ENCODE data around the gene LYL1. TPM values are rescaled to one million over a fixed set of nuclear protein-coding genes. Genes with fewer than 3 reads are reported as not detected.

LYL1 gene
- total and polyA plus RNA-seq, 2 of the 13 experiments (the other 11 are each of a cell fraction or from before 2014, with no cell fraction given): 0.75 to 0.92 TPM

DNA sequence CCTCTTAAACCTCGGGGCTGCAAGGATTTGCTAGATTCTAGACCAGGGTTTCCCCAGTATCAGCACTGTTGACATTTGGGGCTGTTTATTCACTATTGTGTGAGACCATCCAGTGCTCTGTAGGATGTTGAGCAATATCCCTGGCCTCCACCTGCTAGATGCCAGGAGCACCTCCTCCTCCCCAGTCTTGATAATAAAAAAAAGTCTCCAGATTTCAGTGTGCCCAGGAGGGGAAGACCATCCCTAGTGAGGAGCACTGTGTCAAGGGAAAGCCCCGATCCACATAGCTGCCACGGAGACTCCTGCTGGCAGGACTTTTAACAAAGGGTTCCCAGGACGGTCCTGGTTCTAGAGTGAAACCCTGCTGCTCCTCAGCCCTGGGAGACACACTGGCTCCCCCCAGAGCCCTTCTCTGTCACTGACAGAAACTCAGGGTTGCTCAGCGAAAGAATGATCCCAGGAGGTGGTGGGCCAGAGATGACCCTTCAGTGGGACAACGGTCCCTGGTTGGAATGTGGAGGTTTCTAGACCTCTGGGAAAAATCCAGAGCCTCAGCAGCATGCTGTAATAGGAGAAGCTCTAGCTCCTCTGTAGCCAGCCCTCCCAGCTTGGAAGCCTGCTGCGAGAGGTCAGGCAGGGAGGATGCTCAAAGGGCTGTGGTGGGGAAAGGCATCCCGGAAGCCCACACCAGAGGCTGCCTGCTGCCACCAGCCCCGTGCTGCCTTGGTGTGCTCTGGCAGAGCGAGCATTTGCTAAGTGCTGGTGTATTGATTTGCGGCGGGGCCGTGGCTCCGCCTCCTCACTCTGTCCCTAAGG lies 20.3 kb downstream of the LYL1 start (continued):
- TF ChIP-seq RNF2 (conservative IDR thresholded peaks at IDR 0.05; ENCODE audit: low read depth) (no peak), RBFOX2 (IDR thresholded peaks at IDR 0.05; ENCODE audit: low read depth, low read length) (no peak), NRL (CRISPR knock-in tag; IDR thresholded peaks at IDR 0.05; ENCODE audit: borderline replicate concordance) (no peak), CEBPB (IDR thresholded peaks at IDR 0.05; ENCODE audit: borderline replicate concordance, low read depth, low read length) (peak; percentile 74), FOXA3 (CRISPR knock-in tag; IDR thresholded peaks at IDR 0.05) (0 out of 2 replicates have a peak, but pooled peaks have one; percentile 41), LCORL (IDR thresholded peaks at IDR 0.05) (no peak), LCORL (CRISPR knock-in tag; IDR thresholded peaks at IDR 0.05) (no peak), CAMTA2 (CRISPR knock-in tag; IDR thresholded peaks at IDR 0.05; ENCODE audit: borderline replicate concordance) (no peak), ZNF607 (CRISPR knock-in tag; IDR thresholded peaks at IDR 0.05; ENCODE audit: borderline replicate concordance) (no peak), NAIF1 (CRISPR knock-in tag; IDR thresholded peaks at IDR 0.05; ENCODE audit: borderline replicate concordance) (no peak), ZSCAN25 (CRISPR knock-in tag; IDR thresholded peaks at IDR 0.05) (no peak), RARA (CRISPR knock-in tag; IDR thresholded peaks at IDR 0.05) (no peak), ZNF614 (CRISPR knock-in tag; IDR thresholded peaks at IDR 0.05; ENCODE audit: borderline replicate concordance) (0 out of 2 replicates have a peak, but pooled peaks have one; percentile 24), NR1H2 (CRISPR knock-in tag; IDR thresholded peaks at IDR 0.05; ENCODE audit: borderline replicate concordance, low read depth) (no peak), SOX6 (IDR thresholded peaks at IDR 0.05) (no peak), SOX6 (CRISPR knock-in tag; IDR thresholded peaks at IDR 0.05) (peak; percentile 48)
- TF ChIP-seq, protein P1, sequence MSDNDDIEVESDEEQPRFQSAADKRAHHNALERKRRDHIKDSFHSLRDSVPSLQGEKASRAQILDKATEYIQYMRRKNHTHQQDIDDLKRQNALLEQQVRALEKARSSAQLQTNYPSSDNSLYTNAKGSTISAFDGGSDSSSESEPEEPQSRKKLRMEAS (IDR thresholded peaks at IDR 0.05): no peak
- TF ChIP-seq, protein P2, sequence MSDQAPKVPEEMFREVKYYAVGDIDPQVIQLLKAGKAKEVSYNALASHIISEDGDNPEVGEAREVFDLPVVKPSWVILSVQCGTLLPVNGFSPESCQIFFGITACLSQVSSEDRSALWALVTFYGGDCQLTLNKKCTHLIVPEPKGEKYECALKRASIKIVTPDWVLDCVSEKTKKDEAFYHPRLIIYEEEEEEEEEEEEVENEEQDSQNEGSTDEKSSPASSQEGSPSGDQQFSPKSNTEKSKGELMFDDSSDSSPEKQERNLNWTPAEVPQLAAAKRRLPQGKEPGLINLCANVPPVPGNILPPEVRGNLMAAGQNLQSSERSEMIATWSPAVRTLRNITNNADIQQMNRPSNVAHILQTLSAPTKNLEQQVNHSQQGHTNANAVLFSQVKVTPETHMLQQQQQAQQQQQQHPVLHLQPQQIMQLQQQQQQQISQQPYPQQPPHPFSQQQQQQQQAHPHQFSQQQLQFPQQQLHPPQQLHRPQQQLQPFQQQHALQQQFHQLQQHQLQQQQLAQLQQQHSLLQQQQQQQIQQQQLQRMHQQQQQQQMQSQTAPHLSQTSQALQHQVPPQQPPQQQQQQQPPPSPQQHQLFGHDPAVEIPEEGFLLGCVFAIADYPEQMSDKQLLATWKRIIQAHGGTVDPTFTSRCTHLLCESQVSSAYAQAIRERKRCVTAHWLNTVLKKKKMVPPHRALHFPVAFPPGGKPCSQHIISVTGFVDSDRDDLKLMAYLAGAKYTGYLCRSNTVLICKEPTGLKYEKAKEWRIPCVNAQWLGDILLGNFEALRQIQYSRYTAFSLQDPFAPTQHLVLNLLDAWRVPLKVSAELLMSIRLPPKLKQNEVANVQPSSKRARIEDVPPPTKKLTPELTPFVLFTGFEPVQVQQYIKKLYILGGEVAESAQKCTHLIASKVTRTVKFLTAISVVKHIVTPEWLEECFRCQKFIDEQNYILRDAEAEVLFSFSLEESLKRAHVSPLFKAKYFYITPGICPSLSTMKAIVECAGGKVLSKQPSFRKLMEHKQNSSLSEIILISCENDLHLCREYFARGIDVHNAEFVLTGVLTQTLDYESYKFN (CRISPR knock-in tag; conservative IDR thresholded peaks at IDR 0.05): no peak
- TF ChIP-seq, protein P3, sequence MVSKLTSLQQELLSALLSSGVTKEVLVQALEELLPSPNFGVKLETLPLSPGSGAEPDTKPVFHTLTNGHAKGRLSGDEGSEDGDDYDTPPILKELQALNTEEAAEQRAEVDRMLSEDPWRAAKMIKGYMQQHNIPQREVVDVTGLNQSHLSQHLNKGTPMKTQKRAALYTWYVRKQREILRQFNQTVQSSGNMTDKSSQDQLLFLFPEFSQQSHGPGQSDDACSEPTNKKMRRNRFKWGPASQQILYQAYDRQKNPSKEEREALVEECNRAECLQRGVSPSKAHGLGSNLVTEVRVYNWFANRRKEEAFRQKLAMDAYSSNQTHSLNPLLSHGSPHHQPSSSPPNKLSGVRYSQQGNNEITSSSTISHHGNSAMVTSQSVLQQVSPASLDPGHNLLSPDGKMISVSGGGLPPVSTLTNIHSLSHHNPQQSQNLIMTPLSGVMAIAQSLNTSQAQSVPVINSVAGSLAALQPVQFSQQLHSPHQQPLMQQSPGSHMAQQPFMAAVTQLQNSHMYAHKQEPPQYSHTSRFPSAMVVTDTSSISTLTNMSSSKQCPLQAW (CRISPR knock-in tag; IDR thresholded peaks at IDR 0.05): no peak
- TF ChIP-seq, protein P4, sequence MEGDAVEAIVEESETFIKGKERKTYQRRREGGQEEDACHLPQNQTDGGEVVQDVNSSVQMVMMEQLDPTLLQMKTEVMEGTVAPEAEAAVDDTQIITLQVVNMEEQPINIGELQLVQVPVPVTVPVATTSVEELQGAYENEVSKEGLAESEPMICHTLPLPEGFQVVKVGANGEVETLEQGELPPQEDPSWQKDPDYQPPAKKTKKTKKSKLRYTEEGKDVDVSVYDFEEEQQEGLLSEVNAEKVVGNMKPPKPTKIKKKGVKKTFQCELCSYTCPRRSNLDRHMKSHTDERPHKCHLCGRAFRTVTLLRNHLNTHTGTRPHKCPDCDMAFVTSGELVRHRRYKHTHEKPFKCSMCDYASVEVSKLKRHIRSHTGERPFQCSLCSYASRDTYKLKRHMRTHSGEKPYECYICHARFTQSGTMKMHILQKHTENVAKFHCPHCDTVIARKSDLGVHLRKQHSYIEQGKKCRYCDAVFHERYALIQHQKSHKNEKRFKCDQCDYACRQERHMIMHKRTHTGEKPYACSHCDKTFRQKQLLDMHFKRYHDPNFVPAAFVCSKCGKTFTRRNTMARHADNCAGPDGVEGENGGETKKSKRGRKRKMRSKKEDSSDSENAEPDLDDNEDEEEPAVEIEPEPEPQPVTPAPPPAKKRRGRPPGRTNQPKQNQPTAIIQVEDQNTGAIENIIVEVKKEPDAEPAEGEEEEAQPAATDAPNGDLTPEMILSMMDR (CRISPR knock-in tag; IDR thresholded peaks at IDR 0.05): peak; percentile 33
